GM12864 (cell line): Measurements from ENCODE around the gene PRKAB1.

ENCODE experiments used
- DNase-seq: peaks from one replicate; pipeline ENCODE4 v3.0.0-alpha.2; 2011; ENCODE audit warnings: low read depth
- H3K4me3 ChIP-seq: 2 replicates; pipeline ENCODE4 v1.5.1; 2011; ENCODE audit warnings: mild to moderate bottlenecking, low read depth, low read length, control low read depth
- TF ChIP-seq, protein P1 (sequence below): IDR thresholded peaks from 2 replicates; pipeline ENCODE4 v1.5.1; 2011; ENCODE audit warnings: low read depth, mild to moderate bottlenecking, moderate library complexity, low read length, control low read depth, inconsistent platforms; ENCODE audit errors: missing control alignments

Gene PRKAB1

DNA sequence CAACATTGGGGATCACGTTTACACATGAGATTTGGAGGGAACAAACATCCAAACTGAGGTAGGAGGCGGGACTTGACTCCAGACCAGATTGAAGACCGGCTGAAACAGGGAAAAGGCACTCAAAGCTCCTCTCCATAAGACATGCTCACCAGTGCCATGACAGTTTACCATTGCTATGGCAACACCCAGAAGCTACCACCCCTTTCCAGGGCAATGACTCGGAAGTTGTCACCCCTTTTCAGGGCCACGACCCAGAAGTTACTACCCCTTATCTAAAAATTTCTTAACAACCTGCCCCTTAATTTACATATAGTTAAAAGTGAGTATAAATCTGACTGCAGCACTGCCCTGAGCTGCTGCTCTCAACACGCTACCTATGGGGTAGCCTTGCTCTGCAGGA, 40.2 kb upstream of the PRKAB1 start:
- TF ChIP-seq, protein P1, sequence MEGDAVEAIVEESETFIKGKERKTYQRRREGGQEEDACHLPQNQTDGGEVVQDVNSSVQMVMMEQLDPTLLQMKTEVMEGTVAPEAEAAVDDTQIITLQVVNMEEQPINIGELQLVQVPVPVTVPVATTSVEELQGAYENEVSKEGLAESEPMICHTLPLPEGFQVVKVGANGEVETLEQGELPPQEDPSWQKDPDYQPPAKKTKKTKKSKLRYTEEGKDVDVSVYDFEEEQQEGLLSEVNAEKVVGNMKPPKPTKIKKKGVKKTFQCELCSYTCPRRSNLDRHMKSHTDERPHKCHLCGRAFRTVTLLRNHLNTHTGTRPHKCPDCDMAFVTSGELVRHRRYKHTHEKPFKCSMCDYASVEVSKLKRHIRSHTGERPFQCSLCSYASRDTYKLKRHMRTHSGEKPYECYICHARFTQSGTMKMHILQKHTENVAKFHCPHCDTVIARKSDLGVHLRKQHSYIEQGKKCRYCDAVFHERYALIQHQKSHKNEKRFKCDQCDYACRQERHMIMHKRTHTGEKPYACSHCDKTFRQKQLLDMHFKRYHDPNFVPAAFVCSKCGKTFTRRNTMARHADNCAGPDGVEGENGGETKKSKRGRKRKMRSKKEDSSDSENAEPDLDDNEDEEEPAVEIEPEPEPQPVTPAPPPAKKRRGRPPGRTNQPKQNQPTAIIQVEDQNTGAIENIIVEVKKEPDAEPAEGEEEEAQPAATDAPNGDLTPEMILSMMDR = no peak
- no peak for DNase-seq

DNA sequence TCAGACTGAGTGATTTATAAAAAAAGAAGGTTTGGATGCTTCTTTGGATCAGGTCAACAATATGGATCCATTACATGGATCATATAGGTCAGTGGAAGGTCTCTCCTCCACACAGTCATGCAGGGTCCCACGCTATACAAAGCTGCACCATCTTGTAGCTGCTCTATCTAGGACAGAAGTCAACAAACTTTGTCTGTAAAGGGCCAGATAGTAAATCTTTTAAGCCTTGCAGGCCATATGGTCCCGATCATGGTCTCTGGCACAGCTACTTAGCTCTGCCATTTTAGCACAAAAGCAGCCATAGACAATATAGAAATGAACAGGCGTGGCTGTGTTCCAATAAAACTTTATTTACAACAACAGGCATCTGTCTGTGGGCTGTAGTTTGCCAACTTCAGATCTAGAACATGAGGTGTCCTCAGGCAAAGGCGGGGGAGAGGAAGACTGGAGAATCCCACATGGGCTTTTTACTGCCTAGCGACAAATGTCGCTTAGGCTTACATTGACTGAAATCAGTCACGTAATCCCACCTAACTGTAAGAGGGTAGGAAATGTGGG, 37.6 kb upstream of the PRKAB1 start:
- TF ChIP-seq, protein P1 = no peak
- DNase-seq = no peak
- no peak overlapping the region for H3K4me3 ChIP-seq

More for the DNA sequence above, 40.2 kb upstream of the PRKAB1 start:
- H3K4me3 ChIP-seq = no peak overlapping the region

DNA sequence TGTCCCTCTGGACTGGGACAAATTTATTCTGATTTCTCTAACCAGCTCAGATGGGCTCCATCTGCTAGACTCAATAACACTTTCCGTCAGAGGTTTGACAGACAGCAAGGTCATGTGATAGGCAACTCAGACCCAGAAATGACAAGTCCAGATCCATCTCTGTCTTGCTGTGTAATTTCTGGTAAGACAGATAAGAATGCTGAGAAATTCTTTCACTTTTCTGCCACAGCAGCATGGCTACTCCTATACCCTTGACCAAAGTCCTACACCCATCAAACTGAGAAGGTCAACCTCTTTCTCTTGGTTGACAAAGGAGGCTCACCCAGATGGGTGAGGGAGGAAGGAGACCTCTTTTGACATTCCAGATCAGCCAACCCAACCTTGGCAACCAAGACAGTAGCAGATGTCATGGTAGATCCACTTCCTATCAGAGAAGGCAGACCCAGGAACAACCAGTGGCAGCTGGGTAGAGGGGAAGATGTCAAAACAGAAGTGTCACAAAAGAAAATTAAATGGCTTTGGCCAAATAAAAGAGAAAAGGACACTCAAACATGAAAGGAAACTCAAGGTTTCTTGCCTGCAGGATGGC, 36.9 kb upstream of the PRKAB1 start:
- DNase-seq = no peak
- TF ChIP-seq, protein P1 = no peak
- H3K4me3 ChIP-seq = no peak overlapping the region

DNA sequence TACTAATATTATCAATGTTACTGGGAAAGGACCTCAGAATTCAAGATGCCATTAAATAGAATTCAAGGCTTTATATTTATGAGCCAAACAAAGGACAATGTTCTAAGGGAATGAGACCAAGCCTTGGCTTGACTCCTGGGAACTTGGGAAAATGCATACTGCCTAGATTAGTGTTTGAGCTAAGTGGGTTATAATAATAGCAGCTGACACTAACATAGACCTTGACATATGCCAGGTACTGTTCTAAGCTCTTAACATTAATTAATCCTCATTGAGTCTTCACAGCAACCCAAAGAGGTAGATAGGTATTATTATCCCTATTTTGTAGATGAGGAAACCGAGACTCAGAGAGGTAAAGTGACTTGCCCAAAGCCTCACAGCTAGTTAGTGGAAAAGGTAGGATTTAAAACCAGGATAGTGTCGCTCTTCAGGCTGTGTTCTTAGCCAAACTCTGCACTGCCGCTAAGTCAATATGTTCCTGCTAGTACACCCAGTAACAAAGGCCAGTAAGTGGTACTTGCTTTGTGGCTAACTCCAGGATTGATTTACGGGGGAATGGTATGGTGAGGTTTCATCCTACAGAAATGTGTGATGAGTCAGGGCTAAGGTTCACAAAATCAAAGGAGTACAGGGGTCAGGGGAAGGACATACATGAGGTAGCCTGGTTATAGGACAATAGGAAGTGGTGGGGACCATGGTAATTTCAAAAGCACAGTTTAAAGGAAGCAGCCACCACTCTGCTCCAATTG, 35.8 kb upstream of the PRKAB1 start:
- TF ChIP-seq, protein P1 = no peak
- H3K4me3 ChIP-seq = no peak overlapping the region
- DNase-seq = no peak

DNA sequence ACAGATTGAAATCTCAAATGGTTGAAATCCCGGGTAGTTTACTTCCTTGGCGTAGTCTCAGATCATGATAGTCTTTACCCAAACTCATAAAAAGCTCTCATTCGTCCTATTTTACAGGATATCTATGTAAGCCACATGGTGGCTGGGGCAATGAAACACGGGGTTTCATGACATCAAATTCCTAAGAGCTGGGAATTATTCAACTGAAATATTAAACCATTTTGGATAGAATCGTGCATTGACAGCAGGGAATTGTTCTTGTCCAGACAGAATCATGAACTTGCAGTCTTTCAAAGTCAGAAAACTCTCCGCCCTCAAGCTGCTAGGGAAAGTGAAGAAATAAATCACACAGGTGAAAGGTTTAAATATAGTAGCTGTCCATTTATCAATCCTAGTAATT, 33.2 kb upstream of the PRKAB1 start:
- TF ChIP-seq, protein P1 = no peak
- DNase-seq = no peak
- no peak overlapping the region for H3K4me3 ChIP-seq

DNA sequence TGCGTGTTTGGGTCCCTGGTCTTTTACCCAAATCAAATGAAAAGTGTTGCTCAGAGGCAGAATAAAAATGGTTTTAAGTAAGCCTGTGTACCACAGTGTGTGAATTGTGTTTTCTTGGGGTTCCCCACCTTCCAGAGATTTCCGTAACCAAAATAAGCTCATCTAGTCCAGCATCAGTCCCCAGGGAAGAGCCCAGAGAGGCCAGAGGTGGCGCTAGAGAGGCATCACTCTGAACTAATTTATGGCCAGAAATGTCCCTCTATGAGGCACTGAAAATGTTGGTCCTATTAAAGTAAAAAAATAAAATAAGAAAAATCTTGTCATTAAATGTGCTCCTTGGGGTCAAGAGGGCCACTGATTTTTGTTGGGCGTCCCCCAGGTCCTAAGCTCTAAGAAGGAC, 24.9 kb upstream of the PRKAB1 start:
- no peak for DNase-seq
- TF ChIP-seq, protein P1 = peak; percentile 45
- H3K4me3 ChIP-seq = no peak overlapping the region
